A673 (cell line): ENCODE data around the gene RAP1GAP. TPM values are rescaled to one million over a fixed set of nuclear protein-coding genes. Genes with fewer than 3 reads are reported as not detected.

ENCODE experiments used
- BruUV-seq: library from RNA; stranded (reverse); fragments of 400-500 nt; replicated peaks from 2 replicates; lab custom pipeline; 2021; lab: Mats Ljungman, UMichigan
- CTCF ChIA-PET: fragments of 300-600 bp; sonication (Branson Sonifier 250); formaldehyde crosslinking; loops from one replicate; lab custom pipeline; 2022; ENCODE audit warnings: antibody characterized with exemption; lab: Charles Lee
- POLR2A ChIA-PET: fragments of 300-600 bp; sonication (Branson Sonifier 250); formaldehyde crosslinking; loops from one replicate; lab custom pipeline; 2022; ENCODE audit warnings: antibody characterized with exemption; ENCODE audit not compliant: low non-redundant PET; lab: Charles Lee
- DNase-seq: peaks from one replicate; pipeline ENCODE4 v3.0.0-alpha.2; 2015; ENCODE audit warnings: low spot score
- H3K27ac ChIP-seq: fragments of 200-600 bp; sonication (generic); 2 replicates; pipeline ENCODE4 v1.5.1; 2016; ENCODE audit warnings: mixed run types, low read depth, mild to moderate bottlenecking, mixed read lengths, antibody characterized with exemption, low read length; ENCODE audit not compliant: poor library complexity, severe bottlenecking
- H3K27me3 ChIP-seq: fragments of 200-600 bp; sonication (generic); replicated peaks from 2 replicates; pipeline ENCODE4 v1.6.1; 2017; ENCODE audit warnings: mixed run types, low read depth, mild to moderate bottlenecking, mixed read lengths, antibody characterized with exemption, low read length; ENCODE audit not compliant: insufficient read depth, poor library complexity
- H3K36me3 ChIP-seq: fragments of 200-600 bp; sonication (generic); 2 replicates; pipeline ENCODE4 v1.6.1; 2016; ENCODE audit warnings: mixed run types, mild to moderate bottlenecking, mixed read lengths, antibody characterized with exemption, low read length; ENCODE audit not compliant: insufficient read depth, poor library complexity, severe bottlenecking
- H3K4me1 ChIP-seq: fragments of 200-600 bp; sonication (generic); 2 replicates; pipeline ENCODE4 v1.6.1; 2017; ENCODE audit warnings: mixed run types, mild to moderate bottlenecking, mixed read lengths, antibody characterized with exemption, low read length; ENCODE audit not compliant: insufficient read depth, poor library complexity, severe bottlenecking
- H3K4me3 ChIP-seq: fragments of 200-600 bp; sonication (generic); 2 replicates; pipeline ENCODE4 v1.5.1; 2016; ENCODE audit warnings: low read depth, mixed run types, mild to moderate bottlenecking, mixed read lengths, low read length; ENCODE audit not compliant: poor library complexity, severe bottlenecking
- H3K9me3 ChIP-seq: fragments of 200-600 bp; sonication (generic); 2 replicates; pipeline ENCODE4 v1.6.1; 2016; ENCODE audit warnings: mixed run types, low read depth, mild to moderate bottlenecking, mixed read lengths, antibody characterized with exemption, low read length; ENCODE audit not compliant: poor library complexity, severe bottlenecking
- CTCF ChIP-seq: fragments of 300-800, 200-600 bp; sonication (generic); conservative IDR thresholded peaks from 2 replicates; pipeline ENCODE4 v1.5.1; 2017; ENCODE audit warnings: low read depth, mild to moderate bottlenecking, antibody characterized with exemption, low read length, moderate library complexity, mixed read lengths
- EZH2 ChIP-seq: fragments of 200-600 bp; sonication (generic); IDR thresholded peaks from 2 replicates; pipeline ENCODE4 v1.6.1; 2017; ENCODE audit warnings: borderline replicate concordance, low read depth, mild to moderate bottlenecking, mixed read lengths, antibody characterized with exemption, low read length; ENCODE audit not compliant: poor library complexity, severe bottlenecking
- intact Hi-C: fragments of 100-400 bp; cut with micrococcal nuclease; formaldehyde crosslinking; loops from one replicate; pipeline ENCODE4 v1.10.0; 2022; ENCODE audit not compliant: unreplicated experiment
- total RNA-seq: library from RNA; stranded (reverse); gene quantifications from 2 replicates; pipeline ENCODE4 v1.2.3, GENCODE V29; 2021

RAP1GAP gene
- total RNA-seq, 1 experiment from 2014 or later = 37.7 TPM

GRCh38 chr1:21576798-21577187, 92.4 kb downstream of the RAP1GAP start:
- TF ChIP-seq EZH2 (no peak), CTCF (no peak)
- H3K36me3 ChIP-seq = no peaks in the 10 kb centered on the region
- no peak overlapping the region for H3K4me3 ChIP-seq
- ChIA-PET CTCF (no interaction called here), POLR2A (no interaction called here)
- peaks cover 12% of the 10 kb centered on the region for H3K4me1 ChIP-seq
- no peaks in the 10 kb centered on the region for H3K27me3 ChIP-seq
- BruUV-seq = no TSS peak
- H3K27ac ChIP-seq = no peak overlapping the region
- intact Hi-C loops = no loop called here
- no peak for DNase-seq
- H3K9me3 ChIP-seq = no peaks in the 10 kb centered on the region

- BruUV-seq = no TSS peak
Measured at GRCh38 chr1:21576031-21576797, 92.9 kb downstream of the RAP1GAP start.

GRCh38 chr1:21575351-21575942, 93.7 kb downstream of the RAP1GAP start:
- no peak for DNase-seq
- no peaks in the 10 kb centered on the region for H3K36me3 ChIP-seq
- no peak overlapping the region for H3K27ac ChIP-seq
- H3K27me3 ChIP-seq = no peaks in the 10 kb centered on the region
- BruUV-seq = no TSS peak
- H3K9me3 ChIP-seq = no peaks in the 10 kb centered on the region
- H3K4me3 ChIP-seq = no peak overlapping the region
- TF ChIP-seq EZH2 (no peak), CTCF (no peak)
- peaks cover 12% of the 10 kb centered on the region for H3K4me1 ChIP-seq
- CTCF ChIA-PET = no interaction called here
- intact Hi-C loops = no loop called here
- POLR2A ChIA-PET = no interaction called here

More at GRCh38 chr1:21576031-21576797, 92.9 kb downstream of the RAP1GAP start:
- H3K9me3 ChIP-seq = no peaks in the 10 kb centered on the region
- H3K27ac ChIP-seq = no peak overlapping the region
- intact Hi-C loops = no loop called here
- H3K36me3 ChIP-seq = no peaks in the 10 kb centered on the region
- CTCF ChIA-PET = no interaction called here
- H3K4me1 ChIP-seq = peaks cover 12% of the 10 kb centered on the region
- no peaks in the 10 kb centered on the region for H3K27me3 ChIP-seq
- POLR2A ChIA-PET = no interaction called here
- no peak for DNase-seq
- TF ChIP-seq EZH2 (no peak), CTCF (no peak)
- no peak overlapping the region for H3K4me3 ChIP-seq
